CD4-positive, alpha-beta T cell treated with Interleukin-15 for 4 hours (primary cell): ENCODE results near the gene NEIL1.
"Not testable (repeated sequence)": the region's sequence is repeated elsewhere in the genome, so short reads cannot be mapped to it uniquely, and the experiment has no call there.

Experiments used
- DNase-seq: peaks from one replicate; pipeline ENCODE4 v3.0.0-alpha.2; 2020; ENCODE audit warnings: low spot score

NEIL1 gene

GRCh38 chr15:75380773-75381172 lies 33.9 kb downstream of the NEIL1 start:
- no peak for DNase-seq

DNA sequence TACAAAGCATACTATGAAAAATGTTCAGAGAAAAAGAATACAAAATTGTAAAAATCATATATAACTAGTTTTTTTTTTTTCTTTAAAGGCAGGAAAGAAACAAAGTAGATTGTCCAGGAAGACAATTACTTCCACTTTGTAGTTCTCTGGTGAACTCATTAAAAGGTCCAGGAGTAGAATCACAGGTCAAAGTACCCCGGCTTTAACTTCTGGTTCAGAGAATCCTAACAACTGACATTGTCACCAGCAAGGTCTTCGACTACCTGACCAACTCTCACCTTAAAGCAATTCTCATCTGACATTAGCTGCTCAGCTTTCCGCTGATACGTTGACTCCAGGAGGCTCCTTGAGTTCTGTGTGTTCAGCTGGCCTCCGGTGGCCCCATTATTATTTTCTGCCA lies 37.1 kb downstream of the NEIL1 start:
- DNase-seq, result not testable (repeated sequence)

DNA sequence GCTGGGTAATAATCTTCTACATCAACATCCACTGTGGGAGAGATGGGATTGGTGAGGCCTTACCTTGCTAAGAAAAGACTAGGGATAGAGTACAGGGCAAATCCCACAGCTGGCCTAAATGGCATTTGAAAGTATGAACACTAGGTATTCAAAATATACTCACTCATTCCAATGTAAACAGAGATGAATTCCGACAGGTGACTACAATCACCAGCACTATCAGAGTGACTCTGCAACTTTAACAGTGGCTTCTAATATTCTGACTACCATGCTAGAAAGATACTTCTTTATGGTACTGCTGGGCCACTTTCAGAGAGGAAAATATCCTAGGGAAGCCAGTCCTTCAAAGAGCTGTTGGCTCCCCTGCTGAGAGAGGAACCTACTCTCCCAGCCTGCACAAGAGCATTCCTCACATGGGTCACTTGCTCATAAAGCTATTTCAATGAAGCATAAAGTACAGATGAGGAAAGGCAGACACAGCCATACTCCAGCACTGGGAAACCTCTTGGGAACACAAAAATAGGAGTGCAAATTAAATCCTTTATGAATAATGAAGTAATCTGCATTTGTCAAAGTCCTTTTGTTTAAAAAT lies 43.0 kb downstream of the NEIL1 start:
- DNase-seq, result no peak

DNA sequence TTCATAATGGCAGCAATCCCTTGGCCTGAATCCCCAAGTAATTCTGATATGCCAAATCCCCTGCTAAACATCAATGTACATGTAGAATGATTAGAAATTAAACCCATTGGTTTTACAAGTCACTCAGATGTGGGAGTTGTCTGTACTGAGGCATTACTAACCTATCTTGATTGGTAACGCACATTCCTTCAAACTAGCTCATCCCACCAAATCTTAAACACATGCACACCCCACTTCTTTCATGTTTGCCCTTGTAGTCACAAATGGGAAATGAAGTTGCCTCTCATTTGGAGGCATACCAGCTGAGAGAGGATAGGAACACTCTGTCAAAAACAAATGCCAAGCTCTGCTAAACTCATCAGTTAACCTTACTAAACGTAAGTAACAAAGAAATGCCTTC lies 50.7 kb downstream of the NEIL1 start:
- DNase-seq, result no peak

DNA sequence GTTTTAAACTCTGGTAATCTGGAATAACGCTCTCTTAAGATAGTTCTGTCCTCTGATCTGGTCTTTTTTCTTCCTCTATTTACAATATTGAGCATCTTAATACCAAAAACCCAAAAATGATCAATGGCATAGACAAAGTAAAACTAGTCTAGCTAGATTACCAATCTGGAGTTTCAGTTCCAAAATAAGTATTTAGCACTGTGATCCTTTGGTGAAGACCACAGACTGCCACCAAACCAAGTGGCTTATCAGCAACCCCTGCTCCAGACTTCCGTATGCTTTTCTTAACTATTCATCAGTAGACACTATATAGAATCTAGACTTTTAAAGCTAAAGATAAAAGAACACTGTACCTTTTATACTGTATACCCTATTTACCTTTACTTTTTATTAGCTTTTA lies 57.1 kb downstream of the NEIL1 start:
- DNase-seq, result no peak
